Cardiac fibroblast (primary cell): Measurements from ENCODE around the gene RALGAPB.

ENCODE experiments used
- DNase-seq, 2 donors: peaks; one replicate each; pipeline versions ENCODE4 v3.0.0 to v3.0.0-alpha.2; 2010; ENCODE audit warnings: low read depth in 2 of 2
- H3K4me3 ChIP-seq, 2 donors: replicated peaks in 1 of 2; 1 replicate in 1 of 2; 2 replicates in 1 of 2; pipeline ENCODE4 v1.5.1; 2011; ENCODE audit warnings: low read depth in 2 of 2, low read length in 2 of 2, mild to moderate bottlenecking in 2 of 2, moderate library complexity in 1 of 2
- TF ChIP-seq, protein P1 (sequence below): IDR thresholded peaks from one replicate; pipeline ENCODE4 v1.5.1; 2011; ENCODE audit warnings: low read depth, mild to moderate bottlenecking, low read length, inconsistent platforms

RALGAPB gene

DNA sequence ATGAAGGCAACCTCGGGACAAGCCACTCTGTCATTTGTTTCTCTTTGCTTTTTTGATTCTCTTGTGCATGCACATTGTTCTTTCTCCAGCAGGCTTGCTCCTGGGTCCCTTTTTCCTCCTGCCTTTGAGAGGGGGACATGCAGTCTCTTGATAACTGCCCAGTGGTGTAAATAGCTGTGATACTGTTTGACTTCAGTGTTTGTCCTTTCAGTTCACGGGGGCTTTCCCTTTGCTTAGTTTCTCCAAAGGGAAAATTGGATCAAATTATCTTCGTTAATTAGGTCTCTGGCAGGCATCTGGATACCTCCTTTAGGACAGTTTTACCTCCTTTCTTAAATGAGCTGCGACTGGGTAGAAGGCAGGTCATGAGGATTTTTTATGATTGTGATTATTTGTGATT lies 41.5 kb downstream of the RALGAPB start:
- no peak overlapping the region for H3K4me3 ChIP-seq
- TF ChIP-seq, protein P1, sequence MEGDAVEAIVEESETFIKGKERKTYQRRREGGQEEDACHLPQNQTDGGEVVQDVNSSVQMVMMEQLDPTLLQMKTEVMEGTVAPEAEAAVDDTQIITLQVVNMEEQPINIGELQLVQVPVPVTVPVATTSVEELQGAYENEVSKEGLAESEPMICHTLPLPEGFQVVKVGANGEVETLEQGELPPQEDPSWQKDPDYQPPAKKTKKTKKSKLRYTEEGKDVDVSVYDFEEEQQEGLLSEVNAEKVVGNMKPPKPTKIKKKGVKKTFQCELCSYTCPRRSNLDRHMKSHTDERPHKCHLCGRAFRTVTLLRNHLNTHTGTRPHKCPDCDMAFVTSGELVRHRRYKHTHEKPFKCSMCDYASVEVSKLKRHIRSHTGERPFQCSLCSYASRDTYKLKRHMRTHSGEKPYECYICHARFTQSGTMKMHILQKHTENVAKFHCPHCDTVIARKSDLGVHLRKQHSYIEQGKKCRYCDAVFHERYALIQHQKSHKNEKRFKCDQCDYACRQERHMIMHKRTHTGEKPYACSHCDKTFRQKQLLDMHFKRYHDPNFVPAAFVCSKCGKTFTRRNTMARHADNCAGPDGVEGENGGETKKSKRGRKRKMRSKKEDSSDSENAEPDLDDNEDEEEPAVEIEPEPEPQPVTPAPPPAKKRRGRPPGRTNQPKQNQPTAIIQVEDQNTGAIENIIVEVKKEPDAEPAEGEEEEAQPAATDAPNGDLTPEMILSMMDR: no peak
- DNase-seq: no peak

DNA sequence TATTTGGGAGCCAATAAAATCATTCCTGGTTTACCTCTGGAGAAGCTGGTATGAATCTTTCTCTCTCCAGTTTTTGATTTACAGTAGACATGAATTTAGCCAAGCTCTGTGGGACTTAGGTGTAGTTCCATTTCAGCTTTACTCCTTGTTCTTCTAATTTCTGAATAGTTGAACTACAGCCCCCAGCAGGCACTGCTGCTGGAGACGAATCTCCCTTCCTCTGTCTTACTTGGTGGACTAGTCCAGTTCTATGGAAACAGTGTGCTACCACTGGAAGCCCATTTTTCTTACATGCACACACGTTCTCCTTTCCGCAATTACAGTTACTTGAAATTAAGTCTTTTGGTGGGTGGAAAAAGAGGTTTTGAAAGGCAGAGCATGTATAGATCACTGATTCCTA lies 42.3 kb downstream of the RALGAPB start:
- no peak overlapping the region for H3K4me3 ChIP-seq
- TF ChIP-seq, protein P1: no peak
- DNase-seq: no peak

DNA sequence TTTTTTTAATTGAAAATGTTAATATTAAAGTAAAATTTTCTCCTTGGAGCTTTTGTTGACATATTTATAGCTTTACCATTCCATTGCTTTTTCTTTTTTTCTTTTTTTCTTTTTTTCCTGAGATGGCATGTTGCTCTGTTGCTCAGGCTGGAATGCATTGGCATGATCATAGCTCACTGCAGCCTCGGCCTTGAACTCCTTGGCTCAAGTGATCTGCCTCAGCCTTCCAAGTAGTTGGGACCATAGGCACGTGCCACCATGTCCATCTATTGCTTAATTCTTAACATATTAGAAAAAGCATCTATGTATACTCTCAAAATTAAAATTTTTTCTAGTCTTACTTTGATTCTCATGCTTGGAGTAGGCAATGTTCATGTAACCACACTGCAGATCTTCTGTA lies 43.0 kb downstream of the RALGAPB start:
- no peak overlapping the region for H3K4me3 ChIP-seq
- TF ChIP-seq, protein P1: no peak
- DNase-seq: no peak

DNA sequence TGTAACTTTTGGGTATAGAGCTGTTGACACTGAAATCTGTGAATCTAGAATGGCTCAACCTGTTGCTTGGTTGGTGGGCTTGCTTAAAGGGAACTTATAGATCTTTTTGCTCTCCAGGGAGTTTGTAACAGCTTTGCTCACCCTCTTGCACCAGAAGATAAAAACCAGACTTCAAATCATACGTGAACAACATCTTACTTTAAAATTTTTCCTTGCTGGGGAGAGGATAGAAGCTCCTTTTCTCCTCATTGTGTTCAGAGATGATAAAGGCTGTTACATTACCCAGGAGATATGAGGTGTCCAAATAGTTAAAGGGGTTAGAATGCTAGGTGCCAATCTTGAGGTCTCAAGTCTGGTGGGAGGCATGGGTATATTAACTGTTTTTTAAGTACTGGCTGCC lies 46.8 kb downstream of the RALGAPB start:
- TF ChIP-seq, protein P1: no peak
- H3K4me3 ChIP-seq: no peak overlapping the region
- DNase-seq: no peak

DNA sequence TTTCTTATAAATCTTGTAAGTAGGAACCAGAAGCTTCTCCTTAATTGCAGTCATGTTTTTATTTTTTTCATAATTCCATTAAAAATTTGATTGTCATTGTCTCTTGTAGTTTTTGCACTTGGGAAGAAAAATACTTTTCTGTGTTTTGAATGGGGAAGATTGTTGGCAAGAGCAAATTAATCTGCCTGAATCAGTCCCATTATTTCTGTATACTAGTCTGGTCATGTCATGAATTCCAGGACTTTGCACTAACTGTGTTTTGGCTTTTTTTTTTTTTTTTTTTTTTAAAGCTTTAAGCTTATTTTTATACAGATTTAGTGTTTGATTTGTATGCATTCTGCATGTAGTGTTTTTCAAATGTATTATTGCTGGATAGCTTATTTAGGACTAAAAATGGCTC lies 47.6 kb downstream of the RALGAPB start:
- TF ChIP-seq, protein P1: no peak
- H3K4me3 ChIP-seq: no peak overlapping the region
- no peak for DNase-seq

DNA sequence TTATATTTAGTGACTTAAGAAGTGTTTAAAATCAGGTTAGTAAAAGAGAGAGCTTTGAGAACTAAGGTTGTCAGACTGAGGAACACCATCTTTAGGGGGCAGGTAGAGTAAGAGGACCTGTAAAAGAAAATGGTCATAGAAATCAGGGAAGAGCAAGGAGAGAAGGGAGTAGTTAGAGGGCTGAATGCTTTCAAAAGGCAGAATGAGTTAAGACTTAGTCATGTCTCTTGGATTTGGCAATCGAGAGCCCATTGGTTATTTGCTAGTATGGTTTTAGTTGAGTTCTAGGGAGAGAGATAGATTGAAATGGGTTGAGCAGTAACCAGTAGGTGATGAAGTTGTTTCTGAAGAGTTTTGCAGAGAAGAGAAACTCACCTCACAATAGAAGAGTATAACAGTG lies 51.1 kb downstream of the RALGAPB start:
- H3K4me3 ChIP-seq: no peak overlapping the region
- DNase-seq: peak; percentile 22 to 77
- TF ChIP-seq, protein P1: no peak

DNA sequence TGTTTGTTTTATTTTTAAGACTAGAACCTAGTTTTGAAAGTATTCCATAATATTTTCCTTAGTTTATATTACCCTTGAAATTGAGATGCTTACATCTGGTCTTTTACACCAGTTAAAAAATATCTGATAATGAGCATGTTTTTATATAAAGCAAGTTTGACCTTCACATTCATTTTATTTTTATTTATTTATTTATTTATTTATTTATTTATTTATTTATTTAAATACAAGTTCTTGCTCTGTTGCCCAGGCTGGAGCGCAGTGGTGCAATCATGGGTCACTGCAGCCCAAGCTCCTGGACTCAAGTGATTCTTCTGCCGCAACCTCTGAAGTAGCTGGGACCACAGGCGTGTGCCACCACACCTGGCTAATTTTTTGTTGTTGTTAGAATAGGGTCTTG lies 55.5 kb downstream of the RALGAPB start:
- DNase-seq: no peak
- H3K4me3 ChIP-seq: no peak overlapping the region
- TF ChIP-seq, protein P1: no peak
